Panc1 (cell line): ENCODE results near the gene JAK2.

Experiments
- POLR2AphosphoS5 ChIP-seq: IDR thresholded peaks from 2 replicates; pipeline ENCODE4 v1.6.1; 2012; ENCODE audit warnings: mild to moderate bottlenecking, low read depth, low read length, moderate library complexity
- SIN3A ChIP-seq: IDR thresholded peaks from 2 replicates; pipeline ENCODE4 v1.6.1; 2012; ENCODE audit warnings: low read depth, mild to moderate bottlenecking, low read length, moderate library complexity, borderline replicate concordance; ENCODE audit not compliant: insufficient read depth
- TF ChIP-seq, protein P1 (sequence below): fragments of 450-650 bp; IDR thresholded peaks from 2 replicates; pipeline ENCODE4 v1.5.1; 2017; ENCODE audit warnings: mild to moderate bottlenecking
- TF ChIP-seq, protein P2 (sequence below), 2 experiments: IDR thresholded peaks; 2 replicates each; pipeline ENCODE4 v1.6.1; 2011 to 2012; ENCODE audit warnings: low read depth in 2 of 2, control low read depth in 1 of 2, low read length in 1 of 2, mild to moderate bottlenecking in 1 of 2, moderate library complexity in 1 of 2; ENCODE audit not compliant: insufficient read depth in 1 of 2

DNA sequence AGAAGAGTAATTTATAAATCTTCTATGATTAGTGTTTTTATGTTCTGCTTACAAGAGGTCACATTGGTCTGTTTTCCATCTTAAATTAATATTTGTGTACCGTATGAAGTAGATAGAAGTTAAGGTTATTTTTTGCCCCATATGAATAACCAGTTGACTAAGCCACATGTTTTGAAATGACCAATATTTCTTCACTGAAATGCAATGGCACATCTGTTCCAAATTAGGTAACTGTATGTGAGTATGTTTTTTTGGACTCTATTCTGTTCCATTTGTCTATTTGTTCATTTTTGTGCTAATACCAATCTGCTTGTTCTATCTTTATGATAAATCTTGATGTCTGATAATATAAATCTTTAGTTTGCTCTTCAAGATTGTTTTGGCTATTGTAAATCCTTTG, 17.7 kb downstream of the JAK2 start:
- TF ChIP-seq, protein P1, sequence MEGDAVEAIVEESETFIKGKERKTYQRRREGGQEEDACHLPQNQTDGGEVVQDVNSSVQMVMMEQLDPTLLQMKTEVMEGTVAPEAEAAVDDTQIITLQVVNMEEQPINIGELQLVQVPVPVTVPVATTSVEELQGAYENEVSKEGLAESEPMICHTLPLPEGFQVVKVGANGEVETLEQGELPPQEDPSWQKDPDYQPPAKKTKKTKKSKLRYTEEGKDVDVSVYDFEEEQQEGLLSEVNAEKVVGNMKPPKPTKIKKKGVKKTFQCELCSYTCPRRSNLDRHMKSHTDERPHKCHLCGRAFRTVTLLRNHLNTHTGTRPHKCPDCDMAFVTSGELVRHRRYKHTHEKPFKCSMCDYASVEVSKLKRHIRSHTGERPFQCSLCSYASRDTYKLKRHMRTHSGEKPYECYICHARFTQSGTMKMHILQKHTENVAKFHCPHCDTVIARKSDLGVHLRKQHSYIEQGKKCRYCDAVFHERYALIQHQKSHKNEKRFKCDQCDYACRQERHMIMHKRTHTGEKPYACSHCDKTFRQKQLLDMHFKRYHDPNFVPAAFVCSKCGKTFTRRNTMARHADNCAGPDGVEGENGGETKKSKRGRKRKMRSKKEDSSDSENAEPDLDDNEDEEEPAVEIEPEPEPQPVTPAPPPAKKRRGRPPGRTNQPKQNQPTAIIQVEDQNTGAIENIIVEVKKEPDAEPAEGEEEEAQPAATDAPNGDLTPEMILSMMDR = no peak
- TF ChIP-seq, protein P2, sequence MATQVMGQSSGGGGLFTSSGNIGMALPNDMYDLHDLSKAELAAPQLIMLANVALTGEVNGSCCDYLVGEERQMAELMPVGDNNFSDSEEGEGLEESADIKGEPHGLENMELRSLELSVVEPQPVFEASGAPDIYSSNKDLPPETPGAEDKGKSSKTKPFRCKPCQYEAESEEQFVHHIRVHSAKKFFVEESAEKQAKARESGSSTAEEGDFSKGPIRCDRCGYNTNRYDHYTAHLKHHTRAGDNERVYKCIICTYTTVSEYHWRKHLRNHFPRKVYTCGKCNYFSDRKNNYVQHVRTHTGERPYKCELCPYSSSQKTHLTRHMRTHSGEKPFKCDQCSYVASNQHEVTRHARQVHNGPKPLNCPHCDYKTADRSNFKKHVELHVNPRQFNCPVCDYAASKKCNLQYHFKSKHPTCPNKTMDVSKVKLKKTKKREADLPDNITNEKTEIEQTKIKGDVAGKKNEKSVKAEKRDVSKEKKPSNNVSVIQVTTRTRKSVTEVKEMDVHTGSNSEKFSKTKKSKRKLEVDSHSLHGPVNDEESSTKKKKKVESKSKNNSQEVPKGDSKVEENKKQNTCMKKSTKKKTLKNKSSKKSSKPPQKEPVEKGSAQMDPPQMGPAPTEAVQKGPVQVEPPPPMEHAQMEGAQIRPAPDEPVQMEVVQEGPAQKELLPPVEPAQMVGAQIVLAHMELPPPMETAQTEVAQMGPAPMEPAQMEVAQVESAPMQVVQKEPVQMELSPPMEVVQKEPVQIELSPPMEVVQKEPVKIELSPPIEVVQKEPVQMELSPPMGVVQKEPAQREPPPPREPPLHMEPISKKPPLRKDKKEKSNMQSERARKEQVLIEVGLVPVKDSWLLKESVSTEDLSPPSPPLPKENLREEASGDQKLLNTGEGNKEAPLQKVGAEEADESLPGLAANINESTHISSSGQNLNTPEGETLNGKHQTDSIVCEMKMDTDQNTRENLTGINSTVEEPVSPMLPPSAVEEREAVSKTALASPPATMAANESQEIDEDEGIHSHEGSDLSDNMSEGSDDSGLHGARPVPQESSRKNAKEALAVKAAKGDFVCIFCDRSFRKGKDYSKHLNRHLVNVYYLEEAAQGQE (IDR thresholded peaks at IDR 0.05; ENCODE audit: insufficient read depth in 1 of 2, low read depth in 2 of 2, low read length in 1 of 2) = no peak
- TF ChIP-seq SIN3A = no peak
- TF ChIP-seq POLR2AphosphoS5 = no peak
